Heart left ventricle (tissue), 16 donors: ENCODE data around the gene CNBP. TPM values are rescaled to one million over a fixed set of nuclear protein-coding genes. Genes with fewer than 3 reads are reported as not detected.

ENCODE experiments used
- ATAC-seq, 4 donors: fragments of 200-7000 bp; cut with Tn5 transposase; one replicate each; pipeline ENCODE4 v1.9.1; 2020 to 2022; ENCODE audit warnings: moderate library complexity in 4 of 4, mild to moderate bottlenecking in 3 of 4, moderate number of reproducible peaks in 1 of 4
- DNase-seq, 5 donors: peaks; one replicate each; pipeline ENCODE4 v3.0.0-alpha.2; 2020
- H3K27ac ChIP-seq, 12 donors: fragments of 200-600 bp; sonication (generic) in 4 of 12; one replicate each; pipeline versions ENCODE4 v1.5.0 to v1.8.0; 2016 to 2022; ENCODE audit warnings: mild to moderate bottlenecking in 2 of 12
- H3K27me3 ChIP-seq, 9 donors: fragments of 200-600 bp; sonication (generic) in 2 of 9; one replicate each; pipeline versions ENCODE4 v1.5.1 to v1.8.0; 2016 to 2022; ENCODE audit warnings: mild to moderate bottlenecking in 3 of 9
- H3K36me3 ChIP-seq, 9 donors: fragments of 200-600 bp; sonication (generic) in 2 of 9; one replicate each; pipeline versions ENCODE4 v1.5.0 to v1.8.0; 2018 to 2022; ENCODE audit warnings: mild to moderate bottlenecking in 2 of 9
- H3K4me1 ChIP-seq, 12 donors: fragments of 200-600 bp; sonication (generic) in 4 of 12; one replicate each; pipeline versions ENCODE4 v1.5.0 to v1.8.0; 2016 to 2022; ENCODE audit warnings: mild to moderate bottlenecking in 3 of 12
- H3K4me3 ChIP-seq, 12 donors: fragments of 200-600 bp; sonication (generic) in 4 of 12; one replicate each; pipeline versions ENCODE4 v1.5.0 to v1.8.0; 2017 to 2022; ENCODE audit warnings: mild to moderate bottlenecking in 9 of 12, moderate library complexity in 4 of 12
- H3K9me3 ChIP-seq, 12 donors: fragments of 200-600 bp; sonication (generic) in 4 of 12; one replicate each; pipeline versions ENCODE4 v1.5.0 to v1.8.0; 2016 to 2022; ENCODE audit warnings: mild to moderate bottlenecking in 1 of 12
- CTCF ChIP-seq, 12 donors: fragments of 200-600 bp; sonication (generic) in 4 of 12; IDR thresholded peaks; one replicate each; pipeline versions ENCODE4 v1.5.0 to v1.8.0; 2018 to 2022; ENCODE audit warnings: antibody characterized with exemption in 12 of 12, mild to moderate bottlenecking in 5 of 12
- POLR2A ChIP-seq, 2 donors: fragments of 450-650 bp; IDR thresholded peaks; one replicate each; pipeline ENCODE4 v1.6.1; 2017; ENCODE audit warnings: antibody characterized with exemption in 2 of 2, mild to moderate bottlenecking in 2 of 2, moderate library complexity in 2 of 2
- WGBS, 4 donors: extraction: QIAGEN DNeasy Blood & Tissue Kit in 2 of 4; methylation state at CpG; one replicate each; pipeline versions ENCODE4 v1.1.5 to v1.1.7; 2013 to 2018; 5-methylcytosine and 5-hydroxymethylcytosine counted together
- intact Hi-C, 10 donors: fragments of 100-400 bp; cut with DNase I; formaldehyde crosslinking; loops; one replicate each; pipeline versions ENCODE4 v1.11.1 to v1.14.2; 2022
- polyA plus RNA-seq, 2 donors: library from polyadenylated mRNA; stranded (reverse); fragments of 200-250 nt; gene quantifications; one replicate each; pipeline ENCODE4 v1.2.3, GENCODE V29; 2013
- total RNA-seq, 9 donors: library from RNA; depleted of rRNA in 2 of 9; stranded (reverse); fragments of >200 nt in 2 of 9; fragmentation: NEBNext Ultra II Directional in 3 of 9; extraction: Animal tissue kit (Norgen Biotek cat#: 25700) in 3 of 9; gene quantifications; one replicate each; pipeline versions ENCODE4 v1.1.0 to v1.2.4, GENCODE V29; 2016 to 2023
- donor health status: ischemic (EF 13 %, LVEDD 7.1; RV severe dilation, severe dysfunction).
- donor health status: healthy with polysubstance abuse.
- donor health status: DM: no; HTN: yes; CAD: no.
- donor health status: DM: no; HTN: no; CAD: no.
- donor health status: ischemic (EF 25% LVEDD 6.9; RV normal size, moderate dysfunction).
- donor health status: ischemic (EF 25% LVEDD 5.7; RV mildly dilated, moderate dysfunction).
- donor health status: healthy.
- donor health status: DM: yes; HTN: yes; CAD: no.
- donor health status: ischemic (EF 35%, LVEDD 5.7; RV mildly dilated, moderate dysfunction).
- donor health status: nonischemic (EF 11% LVEDD 7.7; RV severe dilation, severe dysfunction).
- donor health status: DM: yes; HTN: yes; CAD: no.
- donor health status: PGD.
- donor health status: ischemic (EF 29% LVEDD 5.4; RV normal size, mild dysfunction).
- donor health status: nonischemic (EF 23%, LVEDD 6.1; RV moderate dilation, normal function).

CNBP gene
- total and polyA plus RNA-seq, 11 donors, result 376 to 743 (median 501) TPM

- WGBS, 4 donors, result 93 to 96% (median 95%) methylated on average over 11 to 16 of the region's 16 CpGs
- no peak overlapping the region for H3K27ac ChIP-seq
- H3K36me3 ChIP-seq, result peaks cover 0 to 70% (median 60%) of the 10 kb centered on the region in 9 donors
- TF ChIP-seq CTCF (IDR thresholded peaks at IDR 0.05) (no peak), POLR2A (IDR thresholded peaks at IDR 0.05) (no peak)
- H3K4me1 ChIP-seq, result peaks cover 0 to 6% (median 0%) of the 10 kb centered on the region in 12 donors
- ATAC-seq (no peak), DNase-seq (no peak)
- intact Hi-C loops, result no loop called here
- H3K9me3 ChIP-seq, result no peaks in the 10 kb centered on the region
- H3K27me3 ChIP-seq, result no peaks in the 10 kb centered on the region
- no peak overlapping the region for H3K4me3 ChIP-seq
Measured at GRCh38 chr3:129128357-129129155, 55.1 kb downstream of the CNBP start.

GRCh38 chr3:129126726-129127280 is 56.9 kb downstream of the CNBP start:
- WGBS, 4 donors, result 90 to 92% (median 91%) methylated on average over 9 of the region's 9 CpGs
- Histone ChIP-seq H3K27me3 (no peaks in the 10 kb centered on the region), H3K4me1 (peaks cover 0 to 6% (median 0%) of the 10 kb centered on the region in 12 donors), H3K27ac (no peak overlapping the region), H3K9me3 (no peaks in the 10 kb centered on the region), H3K4me3 (no peak overlapping the region), H3K36me3 (peaks cover 0 to 52% (median 42%) of the 10 kb centered on the region in 9 donors)
- ATAC-seq (no peak), DNase-seq (no peak)
- intact Hi-C loops, result no loop called here
- TF ChIP-seq POLR2A (IDR thresholded peaks at IDR 0.05), result no peak
- TF ChIP-seq CTCF (IDR thresholded peaks at IDR 0.05), result no peak

GRCh38 chr3:129123314-129124060 is 60.2 kb downstream of the CNBP start:
- ATAC-seq (no peak), DNase-seq (no peak)
- H3K9me3 ChIP-seq, result no peaks in the 10 kb centered on the region
- 66 to 69% (median 67%) methylated on average over 5 of the region's 5 CpGs for WGBS, 4 donors
- intact Hi-C loops, result loop anchor here in 2 of 10 donors (5.0 kb wide), 2 partner anchors 59 to 71 kb away; partner anchors contain the start of gene CNBP (in 1 of the 2)
- H3K4me1 ChIP-seq, result peaks cover 10 to 26% (median 17%) of the 10 kb centered on the region in 12 donors
- H3K27ac ChIP-seq, result peak overlapping the region in 1 of 12 donors; percentile 6
- TF ChIP-seq POLR2A (IDR thresholded peaks at IDR 0.05), result no peak
- no peak for TF ChIP-seq CTCF (IDR thresholded peaks at IDR 0.05)
- no peaks in the 10 kb centered on the region for H3K27me3 ChIP-seq
- H3K4me3 ChIP-seq, result no peak overlapping the region
- peaks cover 0 to 19% (median 14%) of the 10 kb centered on the region in 9 donors for H3K36me3 ChIP-seq
